Stimulated activated CD8-positive, alpha-beta memory T cell treated with anti-CD3 and anti-CD28 coated beads, Interleukin-12 subunit alpha, Interleukin-12 subunit beta, amount 100 ng/mL, for 24 hours (primary cell): Measurements from ENCODE around the gene FLYWCH2.
"Not testable (repeated sequence)": the region's sequence is repeated elsewhere in the genome, so short reads cannot be mapped to it uniquely, and the experiment has no call there.

Source experiments
- DNase-seq: peaks from one replicate; pipeline ENCODE4 v3.0.0-alpha.2; 2020; ENCODE audit errors: extremely low read depth

Gene FLYWCH2

GRCh38 chr16:2937170-2937569 is 54.2 kb downstream of the FLYWCH2 start:
- no peak for DNase-seq

- DNase-seq: no peak
Observed at GRCh38 chr16:2938206-2938605, 55.2 kb downstream of the FLYWCH2 start.

GRCh38 chr16:2939968-2940367 is 57.0 kb downstream of the FLYWCH2 start:
- DNase-seq: no peak

GRCh38 chr16:2942045-2942444 is 59.0 kb downstream of the FLYWCH2 start:
- no peak for DNase-seq

- not testable (repeated sequence) for DNase-seq
Observed at GRCh38 chr16:2943716-2944115, 60.7 kb downstream of the FLYWCH2 start.

- DNase-seq: no peak
Observed at GRCh38 chr16:2946649-2947048, 63.6 kb downstream of the FLYWCH2 start.
